GM18520 (cell line): ENCODE data around the gene HRG.

ENCODE experiments used
- ATAC-seq: cut with Tn5 transposase; IDR thresholded peaks from one replicate; pipeline ENCODE4 v1.9.1; 2021; ENCODE audit not compliant: unreplicated experiment

Gene HRG

GRCh38 chr3:186722457-186722856 is 56.6 kb downstream of the HRG start:
- ATAC-seq, result no peak

DNA sequence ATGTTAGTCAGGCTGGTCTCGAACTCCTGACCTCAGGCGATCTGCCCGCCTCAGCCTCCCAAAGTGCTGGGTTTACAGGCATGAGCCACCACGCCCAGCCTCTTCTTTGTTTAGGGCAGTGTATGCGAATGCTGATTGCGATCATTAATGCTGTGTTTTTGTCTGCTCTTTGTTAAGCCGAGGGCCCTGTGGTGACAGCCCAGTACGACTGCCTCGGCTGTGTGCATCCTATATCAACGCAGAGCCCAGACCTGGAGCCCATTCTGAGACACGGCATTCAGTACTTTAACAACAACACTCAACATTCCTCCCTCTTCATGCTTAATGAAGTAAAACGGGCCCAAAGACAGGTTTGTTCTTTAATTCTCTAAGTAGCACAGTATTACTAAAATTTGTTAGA is 59.1 kb downstream of the HRG start:
- ATAC-seq, result no peak
